ENCODE results near the gene CNTLN. TPM values are rescaled to one million over a fixed set of nuclear protein-coding genes. Genes with fewer than 3 reads are reported as not detected.

CNTLN gene
- total and polyA plus RNA-seq, 2 experiments from 2014 or later, result 3.6 to 9.2 TPM

- H2AFZ ChIP-seq, result no peak overlapping the region
Measured at GRCh38 chr9:17116400-17116837, 18.4 kb upstream of the CNTLN start.

GRCh38 chr9:17117372-17117771, 17.5 kb upstream of the CNTLN start:
- H3K27me3 ChIP-seq, result no peaks in the 10 kb centered on the region
- no peak overlapping the region for H3K4me3 ChIP-seq
- no peak overlapping the region for H3K4me2 ChIP-seq
- no peaks in the 10 kb centered on the region for H3K36me3 ChIP-seq (replicated peaks; ENCODE audit: insufficient read depth, low read depth)
- H3K9me2 ChIP-seq (replicated peaks; ENCODE audit: insufficient read depth), result no peaks in the 10 kb centered on the region
- no peak overlapping the region for H3K27ac ChIP-seq
- no peak for TF ChIP-seq EZH2 (IDR thresholded peaks at IDR 0.05; ENCODE audit: borderline replicate concordance)
- no peak for TF ChIP-seq EZH2phosphoT487 (IDR thresholded peaks at IDR 0.05; ENCODE audit: low read depth, severe bottlenecking, unreplicated experiment)
- TF ChIP-seq CTCF (IDR thresholded peaks at IDR 0.05; ENCODE audit: poor library complexity), result no peak
- no peaks in the 10 kb centered on the region for H3K4me1 ChIP-seq (ENCODE audit: insufficient read depth)
- H3K79me2 ChIP-seq, result no peaks in the 10 kb centered on the region
- no peaks in the 10 kb centered on the region for H3K9me3 ChIP-seq (ENCODE audit: low read depth)
- no peaks in the 10 kb centered on the region for H4K20me1 ChIP-seq (ENCODE audit: insufficient read depth, poor library complexity, severe bottlenecking)
- no peak overlapping the region for H2AFZ ChIP-seq
- WGBS (ENCODE audit: low lambda C conversion rate, missing lambda C conversion rate), result 26% methylated on average over 3 of the region's 3 CpGs
- DNase-seq (ENCODE audit: low spot score), result no peak

More at GRCh38 chr9:17116400-17116837, 18.4 kb upstream of the CNTLN start:
- WGBS (ENCODE audit: low lambda C conversion rate, missing lambda C conversion rate), result 52% methylated on average over 4 of the region's 4 CpGs
- Histone ChIP-seq H3K27me3 (no peaks in the 10 kb centered on the region), H3K4me2 (no peak overlapping the region), H3K9me2 (replicated peaks; ENCODE audit: insufficient read depth) (no peaks in the 10 kb centered on the region), H4K20me1 (ENCODE audit: insufficient read depth, poor library complexity, severe bottlenecking) (no peaks in the 10 kb centered on the region), H3K4me3 (no peak overlapping the region), H3K27ac (no peak overlapping the region), H3K4me1 (ENCODE audit: insufficient read depth) (no peaks in the 10 kb centered on the region), H3K79me2 (no peaks in the 10 kb centered on the region), H3K9me3 (ENCODE audit: low read depth) (no peaks in the 10 kb centered on the region), H3K36me3 (replicated peaks; ENCODE audit: insufficient read depth, low read depth) (no peaks in the 10 kb centered on the region)
- TF ChIP-seq CTCF (IDR thresholded peaks at IDR 0.05; ENCODE audit: poor library complexity), result peak; percentile 59
- TF ChIP-seq EZH2 (IDR thresholded peaks at IDR 0.05; ENCODE audit: borderline replicate concordance), result no peak
- DNase-seq (ENCODE audit: low spot score), result peak; percentile 54

- WGBS (ENCODE audit: low lambda C conversion rate, missing lambda C conversion rate), result 78% methylated on average over 1 of the region's 1 CpG
- Histone ChIP-seq H3K4me1 (ENCODE audit: insufficient read depth) (no peaks in the 10 kb centered on the region), H3K79me2 (no peaks in the 10 kb centered on the region), H3K36me3 (replicated peaks; ENCODE audit: insufficient read depth, low read depth) (no peaks in the 10 kb centered on the region), H3K4me2 (no peak overlapping the region), H3K9me3 (ENCODE audit: low read depth) (no peaks in the 10 kb centered on the region), H3K9me2 (replicated peaks; ENCODE audit: insufficient read depth) (no peaks in the 10 kb centered on the region), H3K27me3 (no peaks in the 10 kb centered on the region), H2AFZ (no peak overlapping the region), H3K4me3 (no peak overlapping the region), H3K27ac (no peak overlapping the region), H4K20me1 (ENCODE audit: insufficient read depth, poor library complexity, severe bottlenecking) (no peaks in the 10 kb centered on the region)
- TF ChIP-seq CTCF (IDR thresholded peaks at IDR 0.05; ENCODE audit: poor library complexity) (no peak), EZH2phosphoT487 (IDR thresholded peaks at IDR 0.05; ENCODE audit: low read depth, severe bottlenecking, unreplicated experiment) (no peak), EZH2 (IDR thresholded peaks at IDR 0.05; ENCODE audit: borderline replicate concordance) (no peak)
- DNase-seq (ENCODE audit: low spot score), result no peak
Measured at GRCh38 chr9:17120203-17120602, 14.6 kb upstream of the CNTLN start.

GRCh38 chr9:17121264-17121663, 13.6 kb upstream of the CNTLN start:
- no peaks in the 10 kb centered on the region for H3K9me3 ChIP-seq (ENCODE audit: low read depth)
- no peak overlapping the region for H3K4me2 ChIP-seq
- no peaks in the 10 kb centered on the region for H4K20me1 ChIP-seq (ENCODE audit: insufficient read depth, poor library complexity, severe bottlenecking)
- no peak for DNase-seq (ENCODE audit: low spot score)
- 57% methylated on average over 2 of the region's 2 CpGs for WGBS (ENCODE audit: low lambda C conversion rate, missing lambda C conversion rate)
- H2AFZ ChIP-seq, result no peak overlapping the region
- no peaks in the 10 kb centered on the region for H3K36me3 ChIP-seq (replicated peaks; ENCODE audit: insufficient read depth, low read depth)
- TF ChIP-seq EZH2 (IDR thresholded peaks at IDR 0.05; ENCODE audit: borderline replicate concordance) (no peak), EZH2phosphoT487 (IDR thresholded peaks at IDR 0.05; ENCODE audit: low read depth, severe bottlenecking, unreplicated experiment) (no peak)
- no peak overlapping the region for H3K4me3 ChIP-seq
- no peaks in the 10 kb centered on the region for H3K9me2 ChIP-seq (replicated peaks; ENCODE audit: insufficient read depth)
- no peaks in the 10 kb centered on the region for H3K79me2 ChIP-seq
- H3K27ac ChIP-seq, result no peak overlapping the region
- no peaks in the 10 kb centered on the region for H3K27me3 ChIP-seq
- no peaks in the 10 kb centered on the region for H3K4me1 ChIP-seq (ENCODE audit: insufficient read depth)

Measured in hepatocyte (in vitro differentiated cells).